WTC11 (cell line): ENCODE results near the gene ZNF485. TPM values are rescaled to one million over a fixed set of nuclear protein-coding genes. Genes with fewer than 3 reads are reported as not detected.

Source experiments
- ATAC-seq: fragments of 200-7000 bp; cut with Tn5 transposase; 2 replicates; pipeline ENCODE4 v1.10.0; 2021; ENCODE audit warnings: mild to moderate bottlenecking, moderate library complexity
- Bru-seq: library from RNA; stranded (reverse); fragments of 400-500 nt; gene quantifications from one replicate; lab custom pipeline; 2021; lab: Mats Ljungman, UMichigan
- CTCF ChIA-PET: fragments of 300-600 bp; sonication (Branson Sonifier 250); formaldehyde crosslinking; loops from one replicate; lab custom pipeline; 2021; ENCODE audit warnings: antibody characterized with exemption; lab: Charles Lee
- POLR2A ChIA-PET: fragments of 350-600 bp; sonication (Branson Sonifier 250); formaldehyde crosslinking; loops from one replicate; lab custom pipeline; 2021; ENCODE audit warnings: antibody characterized with exemption; lab: Charles Lee
- DNase-seq: peaks from one replicate; pipeline ENCODE4 v3.0.0; 2021; ENCODE audit warnings: low spot score
- H3K27ac Mint-ChIP-seq: 2 replicates; pipeline ENCODE4 v1.8.0; 2021; ENCODE audit warnings: mixed read lengths
- H3K27me3 Mint-ChIP-seq: 2 replicates; pipeline ENCODE4 v1.8.0; 2021; ENCODE audit warnings: low read depth, mild to moderate bottlenecking, moderate library complexity, mixed read lengths
- H3K36me3 Mint-ChIP-seq: 2 replicates; pipeline ENCODE4 v1.8.0; 2021; ENCODE audit warnings: mixed read lengths
- H3K4me1 Mint-ChIP-seq: 2 replicates; pipeline ENCODE4 v1.8.0; 2022; ENCODE audit warnings: mixed read lengths
- H3K4me3 Mint-ChIP-seq: 2 replicates; pipeline ENCODE4 v1.8.0; 2021; ENCODE audit warnings: mild to moderate bottlenecking, moderate library complexity, mixed read lengths
- H3K9me3 Mint-ChIP-seq: 2 replicates; pipeline ENCODE4 v1.8.0; 2021; ENCODE audit warnings: mixed read lengths
- ATF1 ChIP-seq: sonication (generic); formaldehyde crosslinking; IDR thresholded peaks from 2 replicates; pipeline ENCODE4 v1.8.1; 2023; ENCODE audit warnings: mild to moderate bottlenecking, moderate library complexity, missing genetic modification reagents
- CBFB ChIP-seq: sonication (generic); formaldehyde crosslinking; IDR thresholded peaks from 2 replicates; pipeline ENCODE4 v1.8.1; 2022; ENCODE audit warnings: mild to moderate bottlenecking, low read depth, missing genetic modification reagents
- CREB1 ChIP-seq: sonication (generic); formaldehyde crosslinking; IDR thresholded peaks from 2 replicates; pipeline ENCODE4 v1.8.0; 2023; ENCODE audit warnings: mild to moderate bottlenecking, missing genetic modification reagents
- ESRRA ChIP-seq: sonication (generic); formaldehyde crosslinking; IDR thresholded peaks from 2 replicates; pipeline ENCODE4 v1.8.1; 2022; ENCODE audit warnings: mild to moderate bottlenecking, missing genetic modification reagents, borderline replicate concordance
- JAZF1 ChIP-seq: fragments of 250-450 bp; sonication (Bioruptor Pico); IDR thresholded peaks from 2 replicates; pipeline ENCODE4 v1.9.0; 2021; ENCODE audit warnings: moderate library complexity, mild to moderate bottlenecking, inconsistent platforms
- JUN ChIP-seq: sonication (generic); formaldehyde crosslinking; IDR thresholded peaks from 2 replicates; pipeline ENCODE4 v1.8.0; 2023; ENCODE audit warnings: mild to moderate bottlenecking, missing genetic modification reagents
- NFE2L1 ChIP-seq: sonication (generic); formaldehyde crosslinking; IDR thresholded peaks from 2 replicates; pipeline ENCODE4 v1.8.1; 2023; ENCODE audit warnings: missing genetic modification reagents
- PRRX2 ChIP-seq: fragments of 250-450 bp; sonication (Bioruptor Pico); IDR thresholded peaks from 2 replicates; pipeline ENCODE4 v1.8.0; 2021; ENCODE audit warnings: mild to moderate bottlenecking
- SMAD3 ChIP-seq: sonication (generic); formaldehyde crosslinking; IDR thresholded peaks from 2 replicates; pipeline ENCODE4 v1.8.0; 2022; ENCODE audit warnings: missing genetic modification reagents, mild to moderate bottlenecking, borderline replicate concordance
- SMAD4 ChIP-seq: sonication (generic); formaldehyde crosslinking; IDR thresholded peaks from 2 replicates; pipeline ENCODE4 v1.8.0; 2022; ENCODE audit warnings: mild to moderate bottlenecking, missing genetic modification reagents
- TEAD4 ChIP-seq: sonication (generic); formaldehyde crosslinking; IDR thresholded peaks from 2 replicates; pipeline ENCODE4 v1.8.0; 2022; ENCODE audit warnings: mild to moderate bottlenecking, missing genetic modification reagents
- ZNF138 ChIP-seq: sonication (generic); formaldehyde crosslinking; conservative IDR thresholded peaks from 2 replicates; pipeline ENCODE4 v1.8.1; 2022; ENCODE audit warnings: mild to moderate bottlenecking, moderate library complexity, missing genetic modification reagents
- ZNF263 ChIP-seq: sonication (generic); formaldehyde crosslinking; IDR thresholded peaks from 2 replicates; pipeline ENCODE4 v1.8.1; 2022; ENCODE audit warnings: low read depth, mild to moderate bottlenecking, moderate library complexity, missing genetic modification reagents
- long read RNA-seq, 3 experiments: library from RNA in 1 of 3; library from capped mRNA in 1 of 3; library from polyadenylated mRNA in 1 of 3; unstranded in 2 of 3; stranded (forward) in 1 of 3; transcript quantifications; one replicate each; pipeline ENCODE4 v2.0.0, GENCODE V29; 2021
- total RNA-seq: library from RNA; stranded (reverse); gene quantifications from 3 replicates; pipeline ENCODE4 v1.2.3, GENCODE V29; 2021
- TF ChIP-seq, protein P1 (sequence below): sonication (generic); formaldehyde crosslinking; IDR thresholded peaks from 2 replicates; pipeline ENCODE4 v1.8.0; 2023; ENCODE audit warnings: missing genetic modification reagents
- TF ChIP-seq, protein P2 (sequence below): sonication (generic); formaldehyde crosslinking; IDR thresholded peaks from 2 replicates; pipeline ENCODE4 v1.8.0; 2022; ENCODE audit warnings: mild to moderate bottlenecking, missing genetic modification reagents
- TF ChIP-seq, protein P3 (sequence below): sonication (generic); formaldehyde crosslinking; IDR thresholded peaks from 2 replicates; pipeline ENCODE4 v1.8.0; 2023; ENCODE audit warnings: missing genetic modification reagents, mild to moderate bottlenecking, borderline replicate concordance
- TF ChIP-seq, protein P4 (sequence below): sonication (generic); formaldehyde crosslinking; IDR thresholded peaks from 2 replicates; pipeline ENCODE4 v1.8.0; 2022; ENCODE audit warnings: missing genetic modification reagents
- TF ChIP-seq, protein P5 (sequence below): sonication (generic); formaldehyde crosslinking; conservative IDR thresholded peaks from 2 replicates; pipeline ENCODE4 v1.8.1; 2023; ENCODE audit warnings: mild to moderate bottlenecking, low read depth, missing genetic modification reagents, moderate library complexity
- TF ChIP-seq, protein P6 (sequence below): fragments of 250-450 bp; sonication (Bioruptor Pico); IDR thresholded peaks from 2 replicates; pipeline ENCODE4 v1.9.0; 2021; ENCODE audit warnings: mild to moderate bottlenecking
- TF ChIP-seq, protein P7 (sequence below): sonication (generic); formaldehyde crosslinking; IDR thresholded peaks from 2 replicates; pipeline ENCODE4 v1.8.1; 2023; ENCODE audit warnings: mild to moderate bottlenecking, missing genetic modification reagents, moderate library complexity

The ZNF485 gene
- total RNA-seq (8.9 to 9.9 TPM (median 9.6 TPM) in 3 replicates), Bru-seq, nascent RNA (percentile 86 among the genes with signal in this experiment)
- long read RNA-seq, experiment 1, transcript ZNF485-201 (5 exons, 2,054 nt) = major isoform, 18 of 43 reads
- long read RNA-seq, experiment 1, partial matches to known transcripts = 6 of 43 reads
- long read RNA-seq, experiment 1, other reads (novel, unspliced or antisense) = 17 of 43 reads
- long read RNA-seq, experiment 2, partial matches to known transcripts = 3 of 14 reads
- long read RNA-seq, experiment 2, other reads (novel, unspliced or antisense) = 9 of 14 reads
- long read RNA-seq, experiment 3, transcript ZNF485-201 (5 exons, 2,054 nt) = major isoform, 12 of 19 reads
- long read RNA-seq, experiment 3, partial matches to known transcripts = 0 of 19 reads
- long read RNA-seq, experiment 3, other reads (novel, unspliced or antisense) = 7 of 19 reads

DNA sequence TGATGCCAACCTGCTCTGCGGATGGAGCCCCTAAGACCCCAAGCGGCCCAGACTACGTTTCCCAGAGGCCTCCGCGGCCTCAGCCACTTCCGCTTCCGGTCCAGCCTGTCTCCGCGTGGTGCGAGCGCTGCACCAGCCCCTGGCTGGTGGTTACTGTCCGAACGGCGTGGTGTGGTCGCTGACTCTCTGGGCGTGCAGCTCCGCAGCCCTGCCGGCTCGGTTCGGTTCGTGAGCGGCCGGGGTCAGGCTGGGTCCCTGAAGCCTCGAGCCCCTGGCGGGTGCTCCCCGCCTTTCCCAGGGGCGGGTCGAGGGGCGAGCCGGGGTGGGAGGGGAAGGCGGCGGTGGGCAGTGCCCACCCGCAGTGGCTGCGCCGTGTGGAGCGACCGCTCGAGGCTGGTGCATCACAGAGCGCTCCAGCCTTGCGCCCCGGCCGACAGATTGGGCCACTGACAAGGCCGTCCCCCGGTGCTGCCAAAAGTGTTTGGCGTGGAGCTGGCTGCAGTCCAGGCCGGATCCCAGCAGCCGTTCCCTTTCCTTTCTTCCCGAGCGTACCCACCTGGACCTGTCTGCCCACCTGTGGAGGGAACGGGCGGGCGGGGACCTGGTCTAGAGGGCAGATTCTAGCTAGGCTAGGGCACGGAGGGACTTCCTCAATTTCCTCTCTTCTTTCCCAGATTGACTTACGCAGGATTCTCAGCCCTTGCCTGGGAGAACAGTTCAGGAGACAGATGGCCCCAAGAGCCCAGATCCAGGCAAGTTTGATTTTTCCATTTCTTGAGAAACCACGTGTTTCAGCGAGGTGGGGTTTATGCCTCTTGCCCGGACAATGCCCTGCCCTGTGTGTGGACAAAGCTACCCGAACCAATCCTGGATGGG, at the start of gene ZNF485:
ZNF485 (plus strand) TSS at position 116 of the 876 bp plus-strand sequence; CDS start at position 729, 613 bp downstream.
- peak; percentile 94 for ATAC-seq
- CTCF ChIA-PET = interaction anchor here (0.8 kb wide), 1 partner anchor 76 kb away, joined by 3 read pairs; no protein-coding TSS in a partner anchor
- Mint-ChIP-seq H3K27ac (no peak within 1 kb of the TSS), H3K4me1 (peaks cover 9% of the 10 kb centered on the region), H3K27me3 (peaks cover 40% of the 10 kb centered on the region), H3K36me3 (peaks cover 33% of the 10 kb centered on the region), H3K4me3 (peak within 1 kb of the TSS; percentile 82), H3K9me3 (peaks cover 19% of the 10 kb centered on the region)
- DNase-seq = peak; percentile 78
- POLR2A ChIA-PET = no interaction called here
- TF ChIP-seq ZNF138 (CRISPR knock-in tag) = no peak
- no peak for TF ChIP-seq ESRRA (CRISPR knock-in tag)
- TF ChIP-seq SMAD3 (CRISPR knock-in tag) = 0 out of 2 replicates have a peak, but pooled peaks have one; percentile 62
- TF ChIP-seq JUN (CRISPR knock-in tag) = no peak
- TF ChIP-seq, protein P1, sequence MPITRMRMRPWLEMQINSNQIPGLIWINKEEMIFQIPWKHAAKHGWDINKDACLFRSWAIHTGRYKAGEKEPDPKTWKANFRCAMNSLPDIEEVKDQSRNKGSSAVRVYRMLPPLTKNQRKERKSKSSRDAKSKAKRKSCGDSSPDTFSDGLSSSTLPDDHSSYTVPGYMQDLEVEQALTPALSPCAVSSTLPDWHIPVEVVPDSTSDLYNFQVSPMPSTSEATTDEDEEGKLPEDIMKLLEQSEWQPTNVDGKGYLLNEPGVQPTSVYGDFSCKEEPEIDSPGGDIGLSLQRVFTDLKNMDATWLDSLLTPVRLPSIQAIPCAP (CRISPR knock-in tag) = peak; percentile 72; the same call in 1 of the 2 replicates
- TF ChIP-seq, protein P2, sequence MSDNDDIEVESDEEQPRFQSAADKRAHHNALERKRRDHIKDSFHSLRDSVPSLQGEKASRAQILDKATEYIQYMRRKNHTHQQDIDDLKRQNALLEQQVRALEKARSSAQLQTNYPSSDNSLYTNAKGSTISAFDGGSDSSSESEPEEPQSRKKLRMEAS (CRISPR knock-in tag) = peak; percentile 96
- TF ChIP-seq CBFB = no peak
- TF ChIP-seq, protein P3, sequence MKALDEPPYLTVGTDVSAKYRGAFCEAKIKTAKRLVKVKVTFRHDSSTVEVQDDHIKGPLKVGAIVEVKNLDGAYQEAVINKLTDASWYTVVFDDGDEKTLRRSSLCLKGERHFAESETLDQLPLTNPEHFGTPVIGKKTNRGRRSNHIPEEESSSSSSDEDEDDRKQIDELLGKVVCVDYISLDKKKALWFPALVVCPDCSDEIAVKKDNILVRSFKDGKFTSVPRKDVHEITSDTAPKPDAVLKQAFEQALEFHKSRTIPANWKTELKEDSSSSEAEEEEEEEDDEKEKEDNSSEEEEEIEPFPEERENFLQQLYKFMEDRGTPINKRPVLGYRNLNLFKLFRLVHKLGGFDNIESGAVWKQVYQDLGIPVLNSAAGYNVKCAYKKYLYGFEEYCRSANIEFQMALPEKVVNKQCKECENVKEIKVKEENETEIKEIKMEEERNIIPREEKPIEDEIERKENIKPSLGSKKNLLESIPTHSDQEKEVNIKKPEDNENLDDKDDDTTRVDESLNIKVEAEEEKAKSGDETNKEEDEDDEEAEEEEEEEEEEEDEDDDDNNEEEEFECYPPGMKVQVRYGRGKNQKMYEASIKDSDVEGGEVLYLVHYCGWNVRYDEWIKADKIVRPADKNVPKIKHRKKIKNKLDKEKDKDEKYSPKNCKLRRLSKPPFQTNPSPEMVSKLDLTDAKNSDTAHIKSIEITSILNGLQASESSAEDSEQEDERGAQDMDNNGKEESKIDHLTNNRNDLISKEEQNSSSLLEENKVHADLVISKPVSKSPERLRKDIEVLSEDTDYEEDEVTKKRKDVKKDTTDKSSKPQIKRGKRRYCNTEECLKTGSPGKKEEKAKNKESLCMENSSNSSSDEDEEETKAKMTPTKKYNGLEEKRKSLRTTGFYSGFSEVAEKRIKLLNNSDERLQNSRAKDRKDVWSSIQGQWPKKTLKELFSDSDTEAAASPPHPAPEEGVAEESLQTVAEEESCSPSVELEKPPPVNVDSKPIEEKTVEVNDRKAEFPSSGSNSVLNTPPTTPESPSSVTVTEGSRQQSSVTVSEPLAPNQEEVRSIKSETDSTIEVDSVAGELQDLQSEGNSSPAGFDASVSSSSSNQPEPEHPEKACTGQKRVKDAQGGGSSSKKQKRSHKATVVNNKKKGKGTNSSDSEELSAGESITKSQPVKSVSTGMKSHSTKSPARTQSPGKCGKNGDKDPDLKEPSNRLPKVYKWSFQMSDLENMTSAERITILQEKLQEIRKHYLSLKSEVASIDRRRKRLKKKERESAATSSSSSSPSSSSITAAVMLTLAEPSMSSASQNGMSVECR = peak; percentile 89
- no peak for TF ChIP-seq PRRX2 (CRISPR knock-in tag)
- TF ChIP-seq, protein P4, sequence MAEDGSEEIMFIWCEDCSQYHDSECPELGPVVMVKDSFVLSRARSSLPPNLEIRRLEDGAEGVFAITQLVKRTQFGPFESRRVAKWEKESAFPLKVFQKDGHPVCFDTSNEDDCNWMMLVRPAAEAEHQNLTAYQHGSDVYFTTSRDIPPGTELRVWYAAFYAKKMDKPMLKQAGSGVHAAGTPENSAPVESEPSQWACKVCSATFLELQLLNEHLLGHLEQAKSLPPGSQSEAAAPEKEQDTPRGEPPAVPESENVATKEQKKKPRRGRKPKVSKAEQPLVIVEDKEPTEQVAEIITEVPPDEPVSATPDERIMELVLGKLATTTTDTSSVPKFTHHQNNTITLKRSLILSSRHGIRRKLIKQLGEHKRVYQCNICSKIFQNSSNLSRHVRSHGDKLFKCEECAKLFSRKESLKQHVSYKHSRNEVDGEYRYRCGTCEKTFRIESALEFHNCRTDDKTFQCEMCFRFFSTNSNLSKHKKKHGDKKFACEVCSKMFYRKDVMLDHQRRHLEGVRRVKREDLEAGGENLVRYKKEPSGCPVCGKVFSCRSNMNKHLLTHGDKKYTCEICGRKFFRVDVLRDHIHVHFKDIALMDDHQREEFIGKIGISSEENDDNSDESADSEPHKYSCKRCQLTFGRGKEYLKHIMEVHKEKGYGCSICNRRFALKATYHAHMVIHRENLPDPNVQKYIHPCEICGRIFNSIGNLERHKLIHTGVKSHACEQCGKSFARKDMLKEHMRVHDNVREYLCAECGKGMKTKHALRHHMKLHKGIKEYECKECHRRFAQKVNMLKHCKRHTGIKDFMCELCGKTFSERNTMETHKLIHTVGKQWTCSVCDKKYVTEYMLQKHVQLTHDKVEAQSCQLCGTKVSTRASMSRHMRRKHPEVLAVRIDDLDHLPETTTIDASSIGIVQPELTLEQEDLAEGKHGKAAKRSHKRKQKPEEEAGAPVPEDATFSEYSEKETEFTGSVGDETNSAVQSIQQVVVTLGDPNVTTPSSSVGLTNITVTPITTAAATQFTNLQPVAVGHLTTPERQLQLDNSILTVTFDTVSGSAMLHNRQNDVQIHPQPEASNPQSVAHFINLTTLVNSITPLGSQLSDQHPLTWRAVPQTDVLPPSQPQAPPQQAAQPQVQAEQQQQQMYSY (CRISPR knock-in tag) = no peak; the same call in 1 of the 2 replicates
- TF ChIP-seq TEAD4 (CRISPR knock-in tag) = 0 out of 2 replicates have a peak, but pooled peaks have one; percentile 51
- peak; percentile 16; the same call in 1 of the 2 replicates for TF ChIP-seq NFE2L1
- no peak for TF ChIP-seq ZNF263 (CRISPR knock-in tag)
- TF ChIP-seq ATF1 (CRISPR knock-in tag) = no peak
- TF ChIP-seq, protein P5, sequence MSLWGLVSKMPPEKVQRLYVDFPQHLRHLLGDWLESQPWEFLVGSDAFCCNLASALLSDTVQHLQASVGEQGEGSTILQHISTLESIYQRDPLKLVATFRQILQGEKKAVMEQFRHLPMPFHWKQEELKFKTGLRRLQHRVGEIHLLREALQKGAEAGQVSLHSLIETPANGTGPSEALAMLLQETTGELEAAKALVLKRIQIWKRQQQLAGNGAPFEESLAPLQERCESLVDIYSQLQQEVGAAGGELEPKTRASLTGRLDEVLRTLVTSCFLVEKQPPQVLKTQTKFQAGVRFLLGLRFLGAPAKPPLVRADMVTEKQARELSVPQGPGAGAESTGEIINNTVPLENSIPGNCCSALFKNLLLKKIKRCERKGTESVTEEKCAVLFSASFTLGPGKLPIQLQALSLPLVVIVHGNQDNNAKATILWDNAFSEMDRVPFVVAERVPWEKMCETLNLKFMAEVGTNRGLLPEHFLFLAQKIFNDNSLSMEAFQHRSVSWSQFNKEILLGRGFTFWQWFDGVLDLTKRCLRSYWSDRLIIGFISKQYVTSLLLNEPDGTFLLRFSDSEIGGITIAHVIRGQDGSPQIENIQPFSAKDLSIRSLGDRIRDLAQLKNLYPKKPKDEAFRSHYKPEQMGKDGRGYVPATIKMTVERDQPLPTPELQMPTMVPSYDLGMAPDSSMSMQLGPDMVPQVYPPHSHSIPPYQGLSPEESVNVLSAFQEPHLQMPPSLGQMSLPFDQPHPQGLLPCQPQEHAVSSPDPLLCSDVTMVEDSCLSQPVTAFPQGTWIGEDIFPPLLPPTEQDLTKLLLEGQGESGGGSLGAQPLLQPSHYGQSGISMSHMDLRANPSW (CRISPR knock-in tag) = no peak
- TF ChIP-seq CREB1 (CRISPR knock-in tag) = no peak
- TF ChIP-seq, protein P6, sequence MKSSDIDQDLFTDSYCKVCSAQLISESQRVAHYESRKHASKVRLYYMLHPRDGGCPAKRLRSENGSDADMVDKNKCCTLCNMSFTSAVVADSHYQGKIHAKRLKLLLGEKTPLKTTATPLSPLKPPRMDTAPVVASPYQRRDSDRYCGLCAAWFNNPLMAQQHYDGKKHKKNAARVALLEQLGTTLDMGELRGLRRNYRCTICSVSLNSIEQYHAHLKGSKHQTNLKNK (CRISPR knock-in tag) = no peak
- no peak for TF ChIP-seq JAZF1 (CRISPR knock-in tag)
- TF ChIP-seq, protein P7, sequence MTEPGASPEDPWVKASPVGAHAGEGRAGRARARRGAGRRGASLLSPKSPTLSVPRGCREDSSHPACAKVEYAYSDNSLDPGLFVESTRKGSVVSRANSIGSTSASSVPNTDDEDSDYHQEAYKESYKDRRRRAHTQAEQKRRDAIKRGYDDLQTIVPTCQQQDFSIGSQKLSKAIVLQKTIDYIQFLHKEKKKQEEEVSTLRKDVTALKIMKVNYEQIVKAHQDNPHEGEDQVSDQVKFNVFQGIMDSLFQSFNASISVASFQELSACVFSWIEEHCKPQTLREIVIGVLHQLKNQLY (CRISPR knock-in tag) = no peak
- 0 out of 2 replicates have a peak, but pooled peaks have one; percentile 42 for TF ChIP-seq SMAD4
